Mammary epithelial cell (primary cell): Measurements from ENCODE around the gene SCARF1.

Source experiments
- EZH2 ChIP-seq: IDR thresholded peaks from 2 replicates; pipeline ENCODE4 v1.6.1; 2012; ENCODE audit warnings: low read length, inconsistent platforms, borderline replicate concordance
- TF ChIP-seq, protein P1 (sequence below), 2 donors: IDR thresholded peaks in 1 of 2; conservative IDR thresholded peaks in 1 of 2; 2 replicates each; pipeline ENCODE4 v1.5.1; 2011 to 2012; ENCODE audit warnings: inconsistent platforms in 2 of 2, low read length in 2 of 2, mild to moderate bottlenecking in 2 of 2, control low read depth in 1 of 2, low read depth in 1 of 2; ENCODE audit not compliant: insufficient read depth in 1 of 2; ENCODE audit errors: extremely low read depth in 1 of 2

DNA sequence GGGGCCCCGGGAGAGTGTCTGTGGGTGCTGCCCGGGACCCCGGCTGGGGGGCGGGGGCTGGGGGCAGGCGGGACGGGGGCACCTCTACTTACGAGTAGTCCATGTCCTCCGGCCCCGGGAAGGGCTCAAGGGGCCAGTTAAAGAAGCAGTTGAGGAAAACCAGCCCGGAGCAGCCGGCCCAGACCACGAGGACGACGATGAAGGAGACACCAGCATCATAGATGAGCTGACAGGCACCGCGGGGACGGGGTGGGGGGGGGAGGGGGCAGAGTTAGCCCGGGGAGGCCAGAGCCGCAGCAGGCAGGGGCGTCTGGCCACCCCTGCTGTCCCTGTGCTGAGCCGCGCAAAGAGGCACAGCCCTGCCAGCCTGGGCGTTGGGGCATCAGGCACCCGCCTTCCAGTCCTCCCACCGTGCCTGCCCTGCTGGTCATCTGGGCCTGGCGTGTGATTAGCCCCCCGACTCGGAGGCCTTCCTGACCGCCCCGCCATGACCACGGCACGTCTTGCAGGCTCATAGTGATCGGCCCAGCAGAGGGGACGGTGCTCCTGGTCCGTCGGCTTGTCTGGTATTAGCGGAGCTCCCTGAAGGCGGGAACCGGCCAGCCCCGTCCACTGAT, 54.0 kb downstream of the SCARF1 start:
- TF ChIP-seq, protein P1, sequence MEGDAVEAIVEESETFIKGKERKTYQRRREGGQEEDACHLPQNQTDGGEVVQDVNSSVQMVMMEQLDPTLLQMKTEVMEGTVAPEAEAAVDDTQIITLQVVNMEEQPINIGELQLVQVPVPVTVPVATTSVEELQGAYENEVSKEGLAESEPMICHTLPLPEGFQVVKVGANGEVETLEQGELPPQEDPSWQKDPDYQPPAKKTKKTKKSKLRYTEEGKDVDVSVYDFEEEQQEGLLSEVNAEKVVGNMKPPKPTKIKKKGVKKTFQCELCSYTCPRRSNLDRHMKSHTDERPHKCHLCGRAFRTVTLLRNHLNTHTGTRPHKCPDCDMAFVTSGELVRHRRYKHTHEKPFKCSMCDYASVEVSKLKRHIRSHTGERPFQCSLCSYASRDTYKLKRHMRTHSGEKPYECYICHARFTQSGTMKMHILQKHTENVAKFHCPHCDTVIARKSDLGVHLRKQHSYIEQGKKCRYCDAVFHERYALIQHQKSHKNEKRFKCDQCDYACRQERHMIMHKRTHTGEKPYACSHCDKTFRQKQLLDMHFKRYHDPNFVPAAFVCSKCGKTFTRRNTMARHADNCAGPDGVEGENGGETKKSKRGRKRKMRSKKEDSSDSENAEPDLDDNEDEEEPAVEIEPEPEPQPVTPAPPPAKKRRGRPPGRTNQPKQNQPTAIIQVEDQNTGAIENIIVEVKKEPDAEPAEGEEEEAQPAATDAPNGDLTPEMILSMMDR (conservative IDR thresholded peaks at IDR 0.05 in 1 of 2, IDR thresholded peaks at IDR 0.05 in 1 of 2; ENCODE audit: extremely low read depth in 1 of 2, insufficient read depth in 1 of 2, low read depth in 1 of 2, low read length in 2 of 2) = no peak
- no peak for TF ChIP-seq EZH2
